ENCODE measurements around the gene EPS8L2. TPM values are rescaled to one million over a fixed set of nuclear protein-coding genes. Genes with fewer than 3 reads are reported as not detected.

EPS8L2 gene
- total and polyA plus RNA-seq, 2 donors (not counting 1 experiment from before 2014, with no cell fraction given) = 13.9 to 22.7 TPM

- peak within 1 kb of the TSS; percentile 73 for H3K9ac ChIP-seq (ENCODE audit: low read length)
- POLR2A ChIA-PET = no interaction called here
- ATAC-seq (ENCODE audit: low read depth) = peak; percentile 97
- peak within 1 kb of the TSS; percentile 56 to 88 (median 73) for H3K4me3 ChIP-seq (ENCODE audit: control extremely low read depth in 1 of 5, extremely low read depth in 1 of 5, insufficient read depth in 1 of 5, low read depth in 2 of 5, low read length in 4 of 5)
- peaks cover 40% of the 10 kb centered on the region for H4K20me1 ChIP-seq (ENCODE audit: control insufficient read depth, insufficient read depth, low read length, poor library complexity, severe bottlenecking)
- H3K27me3 ChIP-seq (replicated peaks in 1 of 4; ENCODE audit: control extremely low read depth in 1 of 4, control insufficient read depth in 3 of 4, insufficient read depth in 4 of 4, low read length in 3 of 4) = no peaks in the 10 kb centered on the region
- peaks cover 17 to 27% of the 10 kb centered on the region in 2 donors for H3K4me1 ChIP-seq (ENCODE audit: control insufficient read depth in 2 of 2, insufficient read depth in 2 of 2, low read length in 2 of 2)
- peaks cover 45% of the 10 kb centered on the region for H3K79me2 ChIP-seq (ENCODE audit: control insufficient read depth, insufficient read depth, low read length)
- peak within 1 kb of the TSS; percentile 88 for H3K4me3 Mint-ChIP-seq
- H3K4me2 ChIP-seq (replicated peaks; ENCODE audit: low read depth, low read length, poor library complexity, severe bottlenecking) = peak within 1 kb of the TSS; percentile 97
- H2AFZ ChIP-seq (ENCODE audit: insufficient read depth, low read depth, low read length, poor library complexity, severe bottlenecking) = peak within 1 kb of the TSS; percentile 85
- peaks cover 16% of the 10 kb centered on the region for H3K4me1 Mint-ChIP-seq
- H3K9me3 ChIP-seq (ENCODE audit: control extremely low read depth in 1 of 3, control insufficient read depth in 2 of 3, insufficient read depth in 1 of 3, low read length in 2 of 3) = no peaks in the 10 kb centered on the region
- H3K27ac ChIP-seq (ENCODE audit: low read length in 2 of 2) = peak within 1 kb of the TSS; percentile 31 to 77
- no peak for TF ChIP-seq EZH2 (IDR thresholded peaks at IDR 0.05; ENCODE audit: borderline replicate concordance, insufficient read depth, low read depth, low read length, poor library complexity, severe bottlenecking)
- TF ChIP-seq CTCF (IDR thresholded peaks at IDR 0.05) = no peak
- H3K9me3 Mint-ChIP-seq (ENCODE audit: insufficient read depth) = no peaks in the 10 kb centered on the region
- peak; percentile 90 for DNase-seq
- under 1% methylated on average over 112 of the region's 112 CpGs for WGBS (ENCODE audit: insufficient coverage)
- intact Hi-C loops (cut with micrococcal nuclease) = loop anchor here (1.0 to 5.0 kb wide), 5 partner anchors 19 to 185 kb away; partner anchors contain the start of genes GATD1, LMNTD2 and RASSF7
- no peaks in the 10 kb centered on the region for H3K27me3 Mint-ChIP-seq
- CTCF ChIA-PET = interaction anchor here (0.6 to 1.9 kb wide), 11 partner anchors 17 to 193 kb away, joined by 3 to 13 read pairs (median 4); partner anchors contain the start of genes DEAF1 and TMEM80
- no peaks in the 10 kb centered on the region for H3K36me3 ChIP-seq (replicated peaks in 1 of 2; ENCODE audit: control extremely low read depth in 1 of 2, control insufficient read depth in 1 of 2, extremely low read depth in 1 of 2, insufficient read depth in 2 of 2, low read length in 1 of 2)
- H3K27ac Mint-ChIP-seq = peak within 1 kb of the TSS; percentile 83
Measured at GRCh38 chr11:747158-748006, 41.4 kb downstream of the EPS8L2 start, which contains the start of gene TALDO1. TALDO1 (plus strand) TSS chr11:747464; CDS start chr11:747482, 18 bp downstream.
